Ectodermal cell (in vitro differentiated cells): Measurements from ENCODE around the gene LHX3.

Experiments used
- H3K27ac ChIP-seq: 2 replicates; pipeline ENCODE4 v1.7.0; 2013; ENCODE audit warnings: mild to moderate bottlenecking, low read depth, low read length; ENCODE audit not compliant: insufficient read depth, poor library complexity, severe bottlenecking
- H3K27me3 ChIP-seq: 2 replicates; pipeline ENCODE4 v1.7.0; 2013; ENCODE audit warnings: mild to moderate bottlenecking, low read length; ENCODE audit not compliant: insufficient read depth, control insufficient read depth, poor library complexity, severe bottlenecking
- H3K36me3 ChIP-seq: one replicate; pipeline ENCODE4 v1.7.0; 2013; ENCODE audit warnings: low read length; ENCODE audit not compliant: control insufficient read depth, insufficient read depth
- H3K4me1 ChIP-seq: one replicate; pipeline ENCODE4 v1.7.0; 2013; ENCODE audit warnings: low read length; ENCODE audit not compliant: control insufficient read depth, insufficient read depth
- H3K4me3 ChIP-seq: 2 replicates; pipeline ENCODE4 v1.7.0; 2013; ENCODE audit warnings: low read depth, low read length, control low read depth; ENCODE audit not compliant: insufficient read depth
- H3K9me3 ChIP-seq: 2 replicates; pipeline ENCODE4 v1.7.0; 2013; ENCODE audit warnings: mild to moderate bottlenecking, low read length, moderate library complexity; ENCODE audit not compliant: control insufficient read depth
- WGBS, 2 experiments: methylation state at CpG; one replicate each; pipeline ENCODE4 v1.1.7; 2013; ENCODE audit warnings: missing lambda C conversion rate in 2 of 2; 5-methylcytosine and 5-hydroxymethylcytosine counted together

LHX3 gene

GRCh38 chr9:136192289-136193126 lies 12.4 kb downstream of the LHX3 start:
- H3K4me3 ChIP-seq: no peak overlapping the region
- no peaks in the 10 kb centered on the region for H3K36me3 ChIP-seq
- WGBS, 2 experiments: 4 to 7% methylated on average over 49 to 51 of the region's 51 CpGs
- H3K27me3 ChIP-seq: peaks cover 74% of the 10 kb centered on the region
- H3K9me3 ChIP-seq: no peaks in the 10 kb centered on the region
- H3K4me1 ChIP-seq: peaks cover 8% of the 10 kb centered on the region
- H3K27ac ChIP-seq: no peak overlapping the region

GRCh38 chr9:136191960-136192286 lies 13.0 kb downstream of the LHX3 start:
- peaks cover 8% of the 10 kb centered on the region for H3K4me1 ChIP-seq
- H3K27ac ChIP-seq: no peak overlapping the region
- no peak overlapping the region for H3K4me3 ChIP-seq
- 38% methylated on average over 8 to 9 of the region's 9 CpGs for WGBS, 2 experiments
- peaks cover 68% of the 10 kb centered on the region for H3K27me3 ChIP-seq
- H3K36me3 ChIP-seq: no peaks in the 10 kb centered on the region
- H3K9me3 ChIP-seq: no peaks in the 10 kb centered on the region

- WGBS, 2 experiments: 79% methylated on average over 30 of the region's 30 CpGs
- Histone ChIP-seq H3K36me3 (no peaks in the 10 kb centered on the region), H3K4me3 (no peak overlapping the region), H3K27me3 (peaks cover 62% of the 10 kb centered on the region), H3K4me1 (peaks cover 8% of the 10 kb centered on the region), H3K9me3 (no peaks in the 10 kb centered on the region), H3K27ac (no peak overlapping the region)
Measured at GRCh38 chr9:136191099-136191959, 13.6 kb downstream of the LHX3 start.

GRCh38 chr9:136190656-136191055 lies 14.3 kb downstream of the LHX3 start:
- Histone ChIP-seq H3K9me3 (no peaks in the 10 kb centered on the region), H3K27ac (no peak overlapping the region), H3K36me3 (no peaks in the 10 kb centered on the region), H3K27me3 (peaks cover 55% of the 10 kb centered on the region), H3K4me3 (no peak overlapping the region), H3K4me1 (peaks cover 10% of the 10 kb centered on the region)
- WGBS, 2 experiments: 90 to 91% methylated on average over 11 of the region's 11 CpGs

- 81 to 89% methylated on average over 6 to 7 of the region's 7 CpGs for WGBS, 2 experiments
- no peak overlapping the region for H3K4me3 ChIP-seq
- H3K9me3 ChIP-seq: no peaks in the 10 kb centered on the region
- peaks cover 14% of the 10 kb centered on the region for H3K4me1 ChIP-seq
- H3K36me3 ChIP-seq: no peaks in the 10 kb centered on the region
- H3K27ac ChIP-seq: no peak overlapping the region
- peaks cover 51% of the 10 kb centered on the region for H3K27me3 ChIP-seq
Measured at GRCh38 chr9:136190237-136190601, 14.7 kb downstream of the LHX3 start.

GRCh38 chr9:136189394-136190236 lies 15.3 kb downstream of the LHX3 start:
- WGBS, 2 experiments: 70 to 71% methylated on average over 28 of the region's 28 CpGs
- Histone ChIP-seq H3K27me3 (peaks cover 45% of the 10 kb centered on the region), H3K4me1 (peaks cover 20% of the 10 kb centered on the region), H3K4me3 (no peak overlapping the region), H3K36me3 (no peaks in the 10 kb centered on the region), H3K27ac (no peak overlapping the region), H3K9me3 (no peaks in the 10 kb centered on the region)

GRCh38 chr9:136187683-136188586 lies 17.0 kb downstream of the LHX3 start:
- Histone ChIP-seq H3K4me3 (no peak overlapping the region), H3K36me3 (no peaks in the 10 kb centered on the region), H3K4me1 (peaks cover 22% of the 10 kb centered on the region), H3K27me3 (peaks cover 28% of the 10 kb centered on the region), H3K9me3 (no peaks in the 10 kb centered on the region), H3K27ac (no peak overlapping the region)
- WGBS, 2 experiments: 82 to 84% methylated on average over 25 of the region's 25 CpGs

- H3K27me3 ChIP-seq: peaks cover 21% of the 10 kb centered on the region
- H3K4me3 ChIP-seq: no peak overlapping the region
- 93 to 94% methylated on average over 18 of the region's 18 CpGs for WGBS, 2 experiments
- H3K4me1 ChIP-seq: peaks cover 22% of the 10 kb centered on the region
- H3K9me3 ChIP-seq: no peaks in the 10 kb centered on the region
- H3K36me3 ChIP-seq: no peaks in the 10 kb centered on the region
- H3K27ac ChIP-seq: no peak overlapping the region
Measured at GRCh38 chr9:136187197-136187596, 17.7 kb downstream of the LHX3 start.

- H3K27ac ChIP-seq: no peak overlapping the region
- H3K36me3 ChIP-seq: no peaks in the 10 kb centered on the region
- H3K4me3 ChIP-seq: no peak overlapping the region
- 91 to 93% methylated on average over 14 of the region's 14 CpGs for WGBS, 2 experiments
- no peaks in the 10 kb centered on the region for H3K9me3 ChIP-seq
- peaks cover 13% of the 10 kb centered on the region for H3K27me3 ChIP-seq
- peaks cover 22% of the 10 kb centered on the region for H3K4me1 ChIP-seq
Measured at GRCh38 chr9:136186386-136186785, 18.5 kb downstream of the LHX3 start.
